HuH-7.5 (cell line): ENCODE measurements around the gene SCPEP1.

Source experiments
- DNase-seq: peaks from one replicate; pipeline ENCODE4 v3.0.0; 2011; ENCODE audit warnings: low spot score

Gene SCPEP1

DNA sequence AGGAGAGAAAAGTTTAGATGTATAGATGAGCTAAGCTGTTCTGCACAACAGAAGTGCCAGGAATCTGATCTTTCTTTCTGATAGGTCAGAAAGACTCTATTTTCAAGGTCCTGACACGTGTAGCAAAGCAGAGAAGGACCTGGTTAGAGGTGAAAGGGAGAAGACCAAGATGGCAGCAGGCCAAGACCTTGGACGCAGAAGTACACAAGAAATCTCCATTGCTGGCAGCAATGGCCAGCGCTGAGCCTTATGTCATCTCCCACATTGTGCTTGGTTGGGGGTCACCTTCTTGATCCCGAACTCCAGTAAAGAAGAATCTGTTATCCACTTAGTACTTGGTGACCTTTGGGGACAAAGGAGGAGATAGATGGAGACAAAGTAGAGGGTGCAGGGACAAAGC lies 65.3 kb downstream of the SCPEP1 start:
- DNase-seq, result no peak

DNA sequence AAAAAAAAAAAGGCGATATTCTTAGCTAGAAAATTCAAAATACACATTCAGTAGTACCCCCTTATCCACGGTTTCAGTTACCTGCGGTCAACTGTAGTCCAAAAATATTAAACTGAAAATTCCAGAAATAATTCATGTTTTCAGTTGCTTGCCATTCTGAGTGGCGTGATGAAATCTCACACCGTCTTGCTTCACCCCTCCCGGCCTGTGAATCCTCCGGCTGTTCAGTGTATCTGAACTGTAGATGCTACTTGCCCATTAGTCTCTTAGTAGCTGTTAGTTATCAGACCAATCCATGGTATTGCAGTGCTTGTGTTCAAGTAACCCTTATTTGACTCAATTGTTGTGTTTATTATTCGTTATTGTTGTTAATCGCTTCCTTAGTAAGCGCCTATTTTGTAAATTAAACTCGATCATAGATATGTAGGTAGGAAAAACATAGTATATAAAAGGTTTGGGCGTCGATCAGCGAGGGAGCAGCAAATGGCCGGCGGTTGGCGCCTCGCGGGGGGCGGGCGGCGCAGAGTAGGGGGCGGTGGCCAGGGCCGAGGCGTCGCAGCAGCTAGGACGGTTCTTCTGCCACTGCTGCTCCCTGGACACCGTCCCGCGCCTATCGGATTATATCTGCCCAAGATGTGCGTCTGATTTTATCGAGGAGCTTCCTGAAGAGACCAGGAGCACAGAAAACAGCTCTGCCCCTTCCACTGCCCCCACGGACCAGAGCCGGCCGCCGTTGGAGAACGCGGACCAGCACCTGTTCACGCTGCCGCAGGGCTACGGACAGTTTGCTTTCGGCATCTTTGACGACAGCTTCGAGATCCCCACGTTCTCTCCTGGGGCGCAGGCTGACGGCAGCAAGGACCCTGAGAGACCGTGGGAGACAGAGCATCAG lies 67.3 kb downstream of the SCPEP1 start:
- DNase-seq, result no peak

DNA sequence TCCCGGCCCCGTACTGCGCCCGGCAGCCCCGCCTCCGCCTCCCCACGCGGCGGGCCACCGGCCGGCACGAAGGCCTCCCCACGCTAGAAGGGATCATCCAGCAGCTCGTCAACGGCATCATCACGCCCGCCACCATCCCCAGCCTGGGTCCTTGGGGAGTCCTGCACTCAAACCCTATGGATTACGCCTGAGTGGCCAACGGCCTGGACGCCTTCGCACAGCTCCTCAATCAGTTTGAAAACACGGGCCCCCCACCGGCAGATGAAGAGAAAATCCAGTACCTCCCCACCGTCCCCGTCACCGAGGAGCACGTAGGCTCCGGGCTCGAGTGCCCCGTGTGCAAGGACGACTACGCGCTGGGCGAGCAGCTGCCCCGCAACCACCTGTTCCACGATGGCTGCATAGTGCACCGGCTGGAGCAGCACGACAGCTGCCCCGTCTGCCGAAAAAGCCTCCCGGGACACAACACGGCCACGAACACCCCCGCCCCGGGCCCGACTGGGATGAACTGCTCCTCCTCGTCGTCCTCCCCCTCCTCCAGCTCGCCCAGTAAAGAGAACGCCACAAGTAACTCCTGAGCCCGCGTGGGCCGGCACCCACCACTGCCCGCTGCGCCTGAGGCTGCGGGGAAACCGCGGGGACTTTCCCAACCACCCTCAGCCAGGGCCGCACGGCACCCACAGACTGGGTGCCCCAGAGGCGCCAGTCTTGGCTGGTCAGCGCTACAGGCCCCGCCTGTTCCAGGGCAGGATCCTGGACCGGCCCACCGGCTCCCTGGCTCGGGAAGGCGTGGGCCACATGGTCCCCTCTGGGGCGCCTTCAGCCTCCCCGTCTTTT lies 68.2 kb downstream of the SCPEP1 start:
- peak; percentile 47 for DNase-seq

DNA sequence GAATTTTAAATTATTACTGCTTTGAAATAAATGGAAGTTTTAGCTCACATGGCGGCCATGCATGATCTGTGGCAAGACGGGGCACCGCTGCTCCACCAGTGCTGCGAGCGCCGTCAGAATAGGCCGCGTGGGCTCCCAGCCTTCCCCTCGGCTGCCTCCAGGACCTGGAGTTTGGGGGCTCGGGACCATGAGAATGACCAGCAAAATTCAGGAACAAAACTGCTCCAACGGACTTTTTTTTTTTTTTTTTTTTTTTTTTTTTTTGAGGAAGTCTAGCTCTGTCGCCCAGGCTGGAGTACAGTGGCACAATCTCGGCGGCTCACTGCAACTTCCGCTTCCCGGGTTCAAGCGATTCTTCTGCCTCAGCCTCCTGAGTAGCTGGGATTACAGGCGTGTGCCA lies 68.8 kb downstream of the SCPEP1 start:
- no peak for DNase-seq

- no peak for DNase-seq
These were observed 70.2 kb downstream of the SCPEP1 start for GRCh38 chr17:57048096-57048495.

GRCh38 chr17:57050306-57050705 lies 72.4 kb downstream of the SCPEP1 start:
- no peak for DNase-seq

DNA sequence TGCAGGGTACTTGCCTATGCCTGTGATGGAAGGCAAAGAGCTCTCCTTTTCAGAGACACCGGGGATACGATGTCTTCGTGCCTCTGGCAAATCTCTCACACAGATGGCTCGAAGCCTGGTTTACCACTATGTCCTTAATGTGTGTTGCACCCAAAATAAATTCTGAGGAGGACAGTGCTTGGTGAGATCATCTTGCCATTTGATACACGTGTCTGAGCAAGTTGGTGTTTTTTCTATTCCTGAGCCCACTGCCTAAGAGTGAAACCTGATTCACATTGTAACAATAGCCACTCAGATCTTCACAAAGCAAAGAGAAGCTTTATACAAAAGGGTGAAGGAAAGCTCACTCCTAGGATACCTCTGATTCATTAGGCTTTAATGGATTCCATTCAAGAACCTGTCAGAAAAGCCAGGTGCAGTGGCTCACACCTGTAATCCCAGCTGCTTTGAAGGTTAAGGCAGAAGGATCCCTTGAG lies 74.0 kb downstream of the SCPEP1 start:
- DNase-seq, result no peak
